HT1080 (cell line): ENCODE results near the gene PPP1R14B. TPM values are rescaled to one million over a fixed set of nuclear protein-coding genes. Genes with fewer than 3 reads are reported as not detected.

Experiments used
- DNase-seq: peaks from one replicate; pipeline ENCODE4 v3.0.0-alpha.2; 2015; ENCODE audit warnings: low read depth
- total RNA-seq: library from RNA; depleted of rRNA; stranded (reverse); fragments of >200 nt; shearing (Covaris generic); gene quantifications from 2 replicates; pipeline ENCODE4 v1.2.3, GENCODE V29; 2014

PPP1R14B gene
- total RNA-seq, 1 experiment from 2014 or later, result 614 TPM

GRCh38 chr11:64262271-64263002, 15.7 kb upstream of the PPP1R14B start:
- no peak for DNase-seq

- DNase-seq, result no peak
Measured at GRCh38 chr11:64261556-64262080, 14.9 kb upstream of the PPP1R14B start.

- no peak for DNase-seq
Measured at GRCh38 chr11:64260147-64260708, 13.5 kb upstream of the PPP1R14B start.

GRCh38 chr11:64259533-64260067, 12.9 kb upstream of the PPP1R14B start:
- no peak for DNase-seq

- no peak for DNase-seq
Measured at GRCh38 chr11:64258946-64259532, 12.3 kb upstream of the PPP1R14B start.

- DNase-seq, result no peak
Measured at GRCh38 chr11:64258356-64258755, 11.6 kb upstream of the PPP1R14B start.

GRCh38 chr11:64256300-64256699, 9.6 kb upstream of the PPP1R14B start:
- no peak for DNase-seq

- no peak for DNase-seq
Measured at GRCh38 chr11:64255135-64256128, 8.7 kb upstream of the PPP1R14B start.

GRCh38 chr11:64254326-64254725, 7.6 kb upstream of the PPP1R14B start:
- DNase-seq, result no peak

GRCh38 chr11:64253481-64253880, 6.7 kb upstream of the PPP1R14B start:
- DNase-seq, result no peak

- no peak for DNase-seq
Measured at GRCh38 chr11:64253043-64253442, 6.3 kb upstream of the PPP1R14B start.

GRCh38 chr11:64252003-64252872, 5.5 kb upstream of the PPP1R14B start:
- peak; percentile 22 for DNase-seq

- DNase-seq, result peak; percentile 6
Measured at GRCh38 chr11:64251753-64252002, 4.9 kb upstream of the PPP1R14B start.

GRCh38 chr11:64251016-64251752, 4.4 kb upstream of the PPP1R14B start, which contains the start of gene PLCB3:
PLCB3 (plus strand) TSS chr11:64251530; CDS start chr11:64251650, 120 bp downstream.
- peak; percentile 23 for DNase-seq

GRCh38 chr11:64250415-64251015, 3.8 kb upstream of the PPP1R14B start:
- DNase-seq, result no peak

GRCh38 chr11:64249563-64250414, 3.0 kb upstream of the PPP1R14B start:
- DNase-seq, result no peak

GRCh38 chr11:64249038-64249437, 2.3 kb upstream of the PPP1R14B start:
- DNase-seq, result no peak

GRCh38 chr11:64248578-64248977, 1.8 kb upstream of the PPP1R14B start:
- DNase-seq, result no peak
